ENCODE data around the gene SSBP1. TPM values are rescaled to one million over a fixed set of nuclear protein-coding genes. Genes with fewer than 3 reads are reported as not detected.

Gene SSBP1
- total and polyA plus RNA-seq, 2 of the 4 experiments (the other 2 are of a cell fraction), result 158 to 204 TPM

GRCh38 chr7:141748396-141748795 is 10.2 kb downstream of the SSBP1 start:
- H3K9ac ChIP-seq (ENCODE audit: low read depth, low read length), result no peak overlapping the region
- no peak overlapping the region for H2BK5ac ChIP-seq (ENCODE audit: low read depth, low read length, poor library complexity, severe bottlenecking)
- no peak for DNase-seq
- no peak overlapping the region for H4K8ac ChIP-seq (ENCODE audit: low read depth in 2 of 2, low read length in 2 of 2)
- no peak overlapping the region for H3K4me3 ChIP-seq (ENCODE audit: insufficient read depth, low read depth, low read length)
- no peak overlapping the region for H2BK20ac ChIP-seq (ENCODE audit: low read depth, low read length)
- no peak for ATAC-seq (ENCODE audit: low read depth)
- no peak overlapping the region for H3K56ac ChIP-seq (ENCODE audit: extremely low read depth, insufficient read depth, low read length)
- H3K18ac ChIP-seq (ENCODE audit: low read depth, low read length), result no peak overlapping the region
- H3K9me1 ChIP-seq (ENCODE audit: insufficient read depth, low read length), result no peaks in the 10 kb centered on the region
- no peak overlapping the region for H3K27ac ChIP-seq (ENCODE audit: insufficient read depth, low read length)
- no TSS peak for BruUV-seq (replicated peaks)
- no CpG with 5 or more reads among the region's 2 CpGs for WGBS, 2 experiments (ENCODE audit: extremely low coverage in 2 of 2, insufficient read length in 1 of 2)
- H2AK9ac ChIP-seq (replicated peaks; ENCODE audit: low read depth, low read length, poor library complexity), result no peak overlapping the region
- H3K36me3 ChIP-seq (ENCODE audit: control insufficient read depth, insufficient read depth, low read length), result peaks cover 51% of the 10 kb centered on the region
- CTCF ChIA-PET, result no interaction called here
- in situ Hi-C loops (cut with MboI; ENCODE audit: low sequenced_read_pairs) (no loop called here), intact Hi-C loops (cut with micrococcal nuclease) (no loop called here), dilution Hi-C loops (cut with HindIII; ENCODE audit: low sequenced_read_pairs, unreplicated experiment) (no loop called here)
- TF ChIP-seq MAZ (IDR thresholded peaks at IDR 0.05; ENCODE audit: borderline replicate concordance, low read depth, low read length), result no peak
- TF ChIP-seq BHLHE40 (IDR thresholded peaks at IDR 0.05; ENCODE audit: low read depth, low read length), result no peak
- no peak for TF ChIP-seq RFX5 (IDR thresholded peaks at IDR 0.05; ENCODE audit: low read depth, low read length)
- TF ChIP-seq MXI1 (IDR thresholded peaks at IDR 0.05; ENCODE audit: borderline replicate concordance, low read depth, low read length), result no peak
- TF ChIP-seq SMC3 (IDR thresholded peaks at IDR 0.05; ENCODE audit: low read depth, low read length), result no peak
- no peak for TF ChIP-seq CEBPB (IDR thresholded peaks at IDR 0.05; ENCODE audit: low read depth, low read length)
- no peak for TF ChIP-seq MAFK (IDR thresholded peaks at IDR 0.05; ENCODE audit: low read depth, low read length)
- TF ChIP-seq CHD1 (IDR thresholded peaks at IDR 0.05; ENCODE audit: low read depth, low read length), result no peak
- no peak for TF ChIP-seq RCOR1 (IDR thresholded peaks at IDR 0.05; ENCODE audit: insufficient replicate concordance, low read length)
- no peak for TF ChIP-seq POLR2A (IDR thresholded peaks at IDR 0.05; ENCODE audit: low read depth, low read length)
- no peak for TF ChIP-seq ELK1 (IDR thresholded peaks at IDR 0.05; ENCODE audit: borderline replicate concordance, low read depth, low read length)
- TF ChIP-seq FOS (IDR thresholded peaks at IDR 0.05; ENCODE audit: low read depth, low read length), result no peak
- TF ChIP-seq NFE2L2 (IDR thresholded peaks at IDR 0.05; ENCODE audit: low read depth, low read length), result no peak
- TF ChIP-seq RAD21 (IDR thresholded peaks at IDR 0.05; ENCODE audit: low read length), result no peak
- TF ChIP-seq CTCF (conservative IDR thresholded peaks at IDR 0.05; ENCODE audit: low read depth, low read length), result no peak
- no peak overlapping the region for H4K91ac ChIP-seq (ENCODE audit: insufficient read depth, low read depth, low read length)
- H2BK120ac ChIP-seq (ENCODE audit: low read depth, low read length), result no peak overlapping the region
- no peaks in the 10 kb centered on the region for H4K20me1 ChIP-seq (ENCODE audit: insufficient read depth, low read length)
- H4K5ac ChIP-seq (ENCODE audit: low read depth, low read length), result no peak overlapping the region
- H3K79me1 ChIP-seq (ENCODE audit: low read depth in 1 of 2, low read length in 2 of 2), result no peaks in the 10 kb centered on the region
- no peak overlapping the region for H3K14ac ChIP-seq (replicated peaks; ENCODE audit: low read depth, low read length)
- no peaks in the 10 kb centered on the region for H3K4me1 ChIP-seq (ENCODE audit: control insufficient read depth, insufficient read depth, low read length)
- POLR2A ChIA-PET (ENCODE audit: unreplicated experiment), result interaction anchor here (0.6 kb wide), 1 partner anchor 12 kb away, joined by 4 read pairs; no protein-coding TSS in a partner anchor
- H3K4ac ChIP-seq (ENCODE audit: low read depth, low read length), result no peak overlapping the region
- H3K23ac ChIP-seq (ENCODE audit: low read depth, low read length), result no peak overlapping the region
- H2AFZ ChIP-seq (replicated peaks; ENCODE audit: low read length, poor library complexity), result no peak overlapping the region
- H3K27me3 ChIP-seq (ENCODE audit: control insufficient read depth, insufficient read depth, low read length), result no peaks in the 10 kb centered on the region
- no peak overlapping the region for H2BK15ac ChIP-seq (ENCODE audit: low read depth, low read length)
- H3K4me2 ChIP-seq (ENCODE audit: low read depth, low read length), result no peak overlapping the region
- H2AK5ac ChIP-seq (ENCODE audit: low read depth, low read length), result no peak overlapping the region
- H3K9me3 ChIP-seq (ENCODE audit: control insufficient read depth, insufficient read depth, low read length), result peaks cover 15% of the 10 kb centered on the region
